Adrenal gland (tissue), 12 donors: Measurements from ENCODE around the gene MFAP2. TPM values are rescaled to one million over a fixed set of nuclear protein-coding genes. Genes with fewer than 3 reads are reported as not detected.

Experiments used
- DNase-seq, 7 donors: peaks; one replicate each; pipeline ENCODE4 v3.0.0-alpha.2; 2019 to 2020
- H3K27ac ChIP-seq, 5 donors: fragments of 200-600 bp; sonication (generic) in 4 of 5; 1 replicate in 3 of 5; 2 replicates in 2 of 5; pipeline versions ENCODE4 v1.5.1 to v1.8.0; 2016 to 2020; ENCODE audit warnings: mild to moderate bottlenecking in 1 of 5
- H3K27me3 ChIP-seq: fragments of 200-600 bp; 2 replicates; pipeline ENCODE4 v1.8.0; 2021
- H3K36me3 ChIP-seq, 2 donors: fragments of 200-600 bp; replicated peaks in 1 of 2; 1 replicate in 1 of 2; 2 replicates in 1 of 2; pipeline versions ENCODE4 v1.5.1 to v1.8.0; 2018 to 2022
- H3K4me1 ChIP-seq, 2 donors: fragments of 200-600 bp; replicated peaks in 1 of 2; 1 replicate in 1 of 2; 2 replicates in 1 of 2; pipeline versions ENCODE4 v1.5.1 to v1.8.0; 2018 to 2021
- H3K4me3 ChIP-seq, 4 donors: fragments of 200-600 bp; sonication (generic) in 3 of 4; one replicate each; pipeline ENCODE4 v1.5.1; 2016 to 2018
- H3K9me3 ChIP-seq, 3 donors: fragments of 200-600 bp; sonication (generic) in 1 of 3; replicated peaks in 1 of 3; 1 replicate in 2 of 3; 2 replicates in 1 of 3; pipeline versions ENCODE4 v1.5.1 to v1.8.0; 2016 to 2021
- CTCF ChIP-seq, 6 experiments: fragments of 450-650 bp in 4 of 6; fragments of 200-600 bp in 2 of 6; sonication (generic) in 1 of 6; IDR thresholded peaks; 1 replicate in 5 of 6; 2 replicates in 1 of 6; pipeline versions ENCODE4 v1.5.1 to v1.8.0; 2016 to 2021; ENCODE audit warnings: antibody characterized with exemption in 6 of 6, mild to moderate bottlenecking in 2 of 6, moderate library complexity in 1 of 6
- POLR2A ChIP-seq, 2 donors: fragments of 450-650 bp; IDR thresholded peaks; one replicate each; pipeline ENCODE4 v1.6.1; 2017; ENCODE audit warnings: antibody characterized with exemption in 2 of 2, mild to moderate bottlenecking in 2 of 2, moderate library complexity in 1 of 2
- WGBS, 4 donors: extraction: QIAGEN DNeasy Blood & Tissue Kit in 2 of 4; methylation state at CpG; one replicate each; pipeline versions ENCODE4 v1.1.5 to v1.1.7; 2013 to 2017; 5-methylcytosine and 5-hydroxymethylcytosine counted together
- intact Hi-C, 2 donors: fragments of 100-400 bp; cut with DNase I; formaldehyde crosslinking; loops; one replicate each; pipeline versions ENCODE4 v1.14.1 to v1.15.0; 2022 to 2023
- polyA plus RNA-seq, 3 donors: library from polyadenylated mRNA; stranded (reverse); fragments of 200-250 nt in 2 of 3; fragments of 350-450 nt in 1 of 3; fragmentation: Illumina TruSeq in 1 of 3; extraction: RNeasy Lipid Tissue Mini Kit (QIAGEN cat#74804) in 1 of 3; gene quantifications; one replicate each; pipeline ENCODE4 v1.2.3, GENCODE V29; 2013 to 2014
- total RNA-seq, 9 donors: library from RNA; depleted of rRNA in 4 of 9; stranded (reverse); fragments of >200 nt in 4 of 9; fragments of 120-200 nt in 1 of 9; fragmentation: NEBNext Ultra II Directional in 1 of 9; extraction: Animal tissue kit (Norgen Biotek cat#: 25700) in 1 of 9; gene quantifications; one replicate each; pipeline versions ENCODE4 v1.1.0 to v1.2.4, GENCODE V29; 2013 to 2023
- donor health status: healthy with polysubstance abuse.
- donor health status: Bipolar disorder and iron deficiency.
- donor health status: DM: yes; HTN: yes; CAD: no.
- donor health status: DM: no; HTN: no; CAD: no.
- donor health status: DM: no; HTN: no; CAD: no.
- donor health status: DM: yes; HTN: yes; CAD: no.

The MFAP2 gene
- total and polyA plus RNA-seq, 12 donors, result 0.79 to 17.7 (median 4.5) TPM

GRCh38 chr1:17002524-17002902, 22.1 kb upstream of the MFAP2 start:
- H3K9me3 ChIP-seq, result no peaks in the 10 kb centered on the region
- intact Hi-C loops, result no loop called here

GRCh38 chr1:17001760-17002523, 21.5 kb upstream of the MFAP2 start:
- peaks cover 0 to 59% of the 10 kb centered on the region in 2 donors for H3K36me3 ChIP-seq
- no peak for DNase-seq
- no peak overlapping the region for H3K27ac ChIP-seq
- H3K4me1 ChIP-seq, result peaks cover 3 to 8% of the 10 kb centered on the region in 2 donors
- WGBS, 4 donors, result 95 to 100% (median 98%) methylated on average over 8 to 19 of the region's 19 CpGs
- TF ChIP-seq POLR2A (IDR thresholded peaks at IDR 0.05), result no peak
- TF ChIP-seq CTCF (IDR thresholded peaks at IDR 0.05), result no peak
- H3K9me3 ChIP-seq, result no peaks in the 10 kb centered on the region
- H3K27me3 ChIP-seq, result no peaks in the 10 kb centered on the region
- no peak overlapping the region for H3K4me3 ChIP-seq
- intact Hi-C loops, result no loop called here

More at GRCh38 chr1:17002524-17002902, 22.1 kb upstream of the MFAP2 start:
- no peak for TF ChIP-seq POLR2A (IDR thresholded peaks at IDR 0.05)
- no peak for TF ChIP-seq CTCF (IDR thresholded peaks at IDR 0.05)
- H3K4me3 ChIP-seq, result no peak overlapping the region
- peaks cover 0 to 58% of the 10 kb centered on the region in 2 donors for H3K36me3 ChIP-seq
- no peak overlapping the region for H3K27ac ChIP-seq
- H3K4me1 ChIP-seq, result peaks cover 3 to 8% of the 10 kb centered on the region in 2 donors
- no peak for DNase-seq
- 94 to 100% (median 99%) methylated on average over 2 to 4 of the region's 4 CpGs for WGBS, 4 donors
- no peaks in the 10 kb centered on the region for H3K27me3 ChIP-seq

GRCh38 chr1:16999863-17000262, 19.4 kb upstream of the MFAP2 start:
- intact Hi-C loops, result no loop called here
- WGBS, 4 donors, result 88 to 92% (median 90%) methylated on average over 6 to 8 of the region's 8 CpGs
- DNase-seq, result no peak
- H3K27ac ChIP-seq, result no peak overlapping the region
- TF ChIP-seq POLR2A (IDR thresholded peaks at IDR 0.05) (no peak), CTCF (IDR thresholded peaks at IDR 0.05) (no peak)
- no peaks in the 10 kb centered on the region for H3K9me3 ChIP-seq
- no peak overlapping the region for H3K4me3 ChIP-seq
- no peaks in the 10 kb centered on the region for H3K27me3 ChIP-seq
- peaks cover 3 to 8% of the 10 kb centered on the region in 2 donors for H3K4me1 ChIP-seq
- H3K36me3 ChIP-seq, result peaks cover 0 to 67% of the 10 kb centered on the region in 2 donors

GRCh38 chr1:16998589-16998988, 18.2 kb upstream of the MFAP2 start:
- H3K4me3 ChIP-seq, result no peak overlapping the region
- intact Hi-C loops, result no loop called here
- no peak overlapping the region for H3K27ac ChIP-seq
- no peak for DNase-seq
- TF ChIP-seq CTCF (IDR thresholded peaks at IDR 0.05) (no peak), POLR2A (IDR thresholded peaks at IDR 0.05) (no peak)
- no peaks in the 10 kb centered on the region for H3K9me3 ChIP-seq
- H3K36me3 ChIP-seq, result peaks cover 0 to 57% of the 10 kb centered on the region in 2 donors
- H3K4me1 ChIP-seq, result no peaks in the 10 kb centered on the region
- WGBS, 4 donors, result 85 to 90% (median 88%) methylated on average over 10 of the region's 10 CpGs
- H3K27me3 ChIP-seq, result no peaks in the 10 kb centered on the region
